Endothelial cell of hepatic sinusoid (primary cell): Measurements from ENCODE around the gene UBE2G2.

ENCODE experiments used
- in situ Hi-C: cut with HindIII; loops from 2 replicates; pipeline ENCODE4 v1.10.0; 2017; ENCODE audit warnings: low sequenced_read_pairs

UBE2G2 gene

GRCh38 chr21:44792702-44793591 is 8.7 kb downstream of the UBE2G2 start:
- in situ Hi-C loops: no loop called here

- in situ Hi-C loops: no loop called here
These were observed 9.6 kb downstream of the UBE2G2 start for GRCh38 chr21:44791993-44792392.

- in situ Hi-C loops: no loop called here
These were observed 10.4 kb downstream of the UBE2G2 start for GRCh38 chr21:44791246-44791645.

- in situ Hi-C loops: no loop called here
These were observed 11.3 kb downstream of the UBE2G2 start for GRCh38 chr21:44790368-44790767.

DNA sequence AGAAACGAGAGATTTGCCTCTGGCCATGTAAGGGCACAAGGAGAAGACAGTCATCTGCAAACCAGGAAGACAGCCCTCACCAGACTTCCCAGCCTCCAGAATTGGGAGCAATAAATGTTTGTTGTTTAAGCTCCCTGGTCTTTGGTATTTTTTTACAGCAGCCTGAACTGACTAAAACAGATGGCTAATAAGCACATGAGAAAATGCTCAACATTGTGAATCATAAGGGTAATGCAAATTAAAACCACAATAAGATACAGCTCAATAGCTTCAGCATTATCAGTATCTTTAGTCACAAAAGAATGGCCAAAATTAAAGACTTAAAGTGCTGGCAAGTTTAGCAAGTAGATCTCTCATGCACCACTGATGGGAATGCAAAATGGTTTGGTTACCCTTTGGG is 11.7 kb downstream of the UBE2G2 start:
- in situ Hi-C loops: loop anchor here (10.0 kb wide), 2 partner anchors 145 to 285 kb away; no protein-coding TSS in a partner anchor

GRCh38 chr21:44785620-44786335 is 15.8 kb downstream of the UBE2G2 start:
- in situ Hi-C loops: loop anchor here (10.0 kb wide), 2 partner anchors 149 to 281 kb away; no protein-coding TSS in a partner anchor

GRCh38 chr21:44784810-44785209 is 16.8 kb downstream of the UBE2G2 start:
- in situ Hi-C loops: loop anchor here (10.0 kb wide), 2 partner anchors 150 to 280 kb away; no protein-coding TSS in a partner anchor

GRCh38 chr21:44783020-44783696 is 18.5 kb downstream of the UBE2G2 start:
- in situ Hi-C loops: loop anchor here (10.0 kb wide), 2 partner anchors 152 to 278 kb away; no protein-coding TSS in a partner anchor

GRCh38 chr21:44780767-44781459 is 20.7 kb downstream of the UBE2G2 start:
- in situ Hi-C loops: loop anchor here (10.0 kb wide), 2 partner anchors 154 to 276 kb away; no protein-coding TSS in a partner anchor

GRCh38 chr21:44780137-44780502 is 21.5 kb downstream of the UBE2G2 start:
- in situ Hi-C loops: loop anchor here (10.0 kb wide), 2 partner anchors 155 to 275 kb away; no protein-coding TSS in a partner anchor

DNA sequence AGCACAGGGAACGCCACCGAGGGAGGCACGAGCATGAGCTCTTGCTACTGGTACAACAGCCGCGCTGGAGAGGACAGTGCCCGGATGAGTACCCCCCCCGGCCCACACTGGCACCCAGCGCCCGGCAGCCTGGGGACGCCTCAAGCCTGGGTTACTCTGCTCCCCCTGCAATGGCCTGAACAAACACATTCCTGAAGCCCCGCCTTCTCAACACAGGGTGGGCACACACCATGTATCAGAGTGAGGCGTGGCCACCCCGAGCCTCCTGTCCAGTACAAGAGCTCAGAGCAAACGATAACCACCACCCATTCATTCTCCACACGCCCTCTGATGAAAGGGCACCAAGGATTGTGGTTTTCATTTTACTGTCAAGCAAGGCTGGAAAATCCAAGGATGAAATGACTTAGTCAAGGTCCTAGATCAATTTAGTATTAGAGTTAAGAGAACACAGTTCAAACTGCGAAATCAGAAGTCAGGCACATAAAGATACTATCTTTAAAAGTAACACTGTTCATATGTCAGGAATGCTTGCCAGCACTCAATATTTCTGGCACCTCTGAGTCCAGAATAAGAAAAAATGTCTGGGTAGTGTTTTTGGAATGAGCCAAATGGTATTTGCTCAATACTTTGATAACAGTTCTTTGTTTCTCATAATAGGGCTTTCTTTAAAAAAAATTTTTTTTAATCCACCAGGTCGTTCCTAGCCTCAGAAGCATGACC is 22.0 kb downstream of the UBE2G2 start:
- in situ Hi-C loops: loop anchor here (10.0 kb wide), 2 partner anchors 155 to 275 kb away; no protein-coding TSS in a partner anchor

DNA sequence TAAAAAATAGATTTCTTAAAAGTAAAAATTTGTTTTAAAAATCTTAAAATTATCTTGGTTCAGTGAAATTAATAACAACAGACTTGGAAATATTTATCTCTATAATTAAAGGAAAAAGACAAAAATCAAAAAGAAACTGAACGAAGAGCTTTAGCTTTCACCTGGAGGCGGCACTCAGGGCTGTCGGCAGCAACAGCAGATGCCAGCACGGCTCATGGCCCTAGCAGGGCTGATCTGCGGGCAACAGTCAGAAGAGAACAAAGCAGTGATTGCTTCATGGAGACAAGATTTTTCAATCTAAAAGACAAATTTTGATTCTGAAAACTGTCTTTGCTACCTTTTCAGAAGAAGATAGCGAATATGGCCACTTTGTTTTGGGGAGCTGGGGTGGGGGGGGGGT is 22.6 kb downstream of the UBE2G2 start:
- in situ Hi-C loops: no loop called here

- in situ Hi-C loops: no loop called here
These were observed 23.1 kb downstream of the UBE2G2 start for GRCh38 chr21:44778499-44778911.

- in situ Hi-C loops: no loop called here
These were observed 23.5 kb downstream of the UBE2G2 start for GRCh38 chr21:44778094-44778493.

DNA sequence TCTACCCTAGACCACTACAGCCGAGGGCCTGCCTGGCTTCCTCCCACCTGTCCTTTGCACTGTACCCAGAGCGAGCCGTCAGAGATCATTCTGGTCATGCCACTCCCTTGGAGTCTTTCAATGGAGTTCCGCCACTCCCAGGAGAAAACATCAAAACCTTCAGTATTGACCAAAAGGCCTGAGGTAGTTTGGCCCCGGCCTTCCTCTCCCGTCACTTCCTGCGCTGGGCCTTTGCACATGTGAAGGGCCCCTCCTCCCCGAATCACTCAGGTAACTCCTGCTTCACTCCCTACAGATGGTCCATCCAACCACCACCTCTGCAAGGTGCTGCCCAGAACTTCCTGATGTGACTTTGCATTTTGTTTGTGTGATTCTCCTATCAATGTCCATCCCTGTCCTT is 26.6 kb downstream of the UBE2G2 start:
- in situ Hi-C loops: no loop called here

GRCh38 chr21:44773291-44773932 is 28.2 kb downstream of the UBE2G2 start:
- in situ Hi-C loops: no loop called here

DNA sequence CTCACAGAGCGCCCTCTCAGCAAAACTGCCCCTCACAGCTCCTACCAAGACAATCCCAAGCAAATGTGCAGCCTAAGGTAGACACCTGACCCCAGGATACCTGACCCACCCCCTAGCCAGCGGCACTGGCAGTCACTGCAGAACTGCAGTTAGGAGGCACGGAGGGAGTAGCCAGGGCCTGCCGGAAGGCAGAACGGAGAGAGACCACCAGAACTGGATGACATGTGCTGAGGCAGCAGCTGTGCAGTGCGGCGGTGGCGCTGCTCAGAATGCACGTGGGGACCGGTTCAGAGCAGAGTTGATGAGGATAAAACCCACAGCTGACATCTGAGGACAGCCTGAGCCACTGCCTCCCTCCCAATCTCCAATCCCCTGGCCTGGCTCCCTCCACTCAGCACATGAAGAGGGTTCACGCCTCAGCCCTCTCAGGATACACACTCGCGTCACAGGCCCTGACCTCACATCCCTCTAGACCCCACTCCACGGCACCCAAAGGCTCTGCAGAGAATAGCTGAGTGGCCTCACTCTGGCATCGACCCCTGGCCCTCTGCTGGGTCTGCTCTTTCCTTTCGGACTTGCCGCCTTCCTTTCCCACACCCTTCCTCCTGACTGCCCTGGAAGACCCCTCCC is 29.6 kb downstream of the UBE2G2 start:
- in situ Hi-C loops: no loop called here
